Measurements from ENCODE around the gene DLGAP1. TPM values are rescaled to one million over a fixed set of nuclear protein-coding genes. Genes with fewer than 3 reads are reported as not detected.

DLGAP1 gene
- total RNA-seq, 4 donors from 2014 or later: 0.13 to 6.2 (median 0.53) TPM

GRCh38 chr18:3502650-3503049, 952.5 kb downstream of the DLGAP1 start:
- ATAC-seq (no peak), DNase-seq (no peak)
- in situ Hi-C loops (cut with MboI; ENCODE audit: low sequenced_read_pairs in 4 of 4): no loop called here
- H3K27me3 ChIP-seq: peaks cover 0 to 16% (median 8%) of the 10 kb centered on the region in 3 donors
- TF ChIP-seq POLR2A (IDR thresholded peaks at IDR 0.05) (no peak), CTCF (IDR thresholded peaks at IDR 0.05 in 4 of 5, conservative IDR thresholded peaks at IDR 0.05 in 1 of 5) (no peak)
- H3K9me3 ChIP-seq: no peaks in the 10 kb centered on the region
- intact Hi-C loops (cut with DNase I; ENCODE audit: low total_unique reads): no loop called here
- no peaks in the 10 kb centered on the region for H3K36me3 ChIP-seq
- no peak overlapping the region for H3K27ac ChIP-seq
- H3K4me1 ChIP-seq: no peaks in the 10 kb centered on the region
- H3K4me3 ChIP-seq: no peak overlapping the region

GRCh38 chr18:3500016-3500415, 955.1 kb downstream of the DLGAP1 start:
- no peak for DNase-seq
- Histone ChIP-seq H3K36me3 (no peaks in the 10 kb centered on the region), H3K27ac (no peak overlapping the region), H3K9me3 (no peaks in the 10 kb centered on the region), H3K4me3 (no peak overlapping the region), H3K4me1 (no peaks in the 10 kb centered on the region), H3K27me3 (peaks cover 0 to 16% (median 8%) of the 10 kb centered on the region in 3 donors)
- in situ Hi-C loops (cut with MboI; ENCODE audit: low sequenced_read_pairs in 4 of 4) (no loop called here), intact Hi-C loops (cut with DNase I; ENCODE audit: low total_unique reads) (no loop called here)
- ATAC-seq: no peak
- TF ChIP-seq POLR2A (IDR thresholded peaks at IDR 0.05) (no peak), CTCF (IDR thresholded peaks at IDR 0.05 in 4 of 5, conservative IDR thresholded peaks at IDR 0.05 in 1 of 5) (no peak)

GRCh38 chr18:3499501-3499900, 955.6 kb downstream of the DLGAP1 start:
- H3K36me3 ChIP-seq: no peaks in the 10 kb centered on the region
- peak overlapping the region; percentile 38 to 57 (median 45) for H3K4me3 ChIP-seq
- ATAC-seq (no peak), DNase-seq (no peak)
- H3K9me3 ChIP-seq: no peaks in the 10 kb centered on the region
- TF ChIP-seq CTCF (IDR thresholded peaks at IDR 0.05 in 4 of 5, conservative IDR thresholded peaks at IDR 0.05 in 1 of 5): no peak
- TF ChIP-seq POLR2A (IDR thresholded peaks at IDR 0.05): no peak
- no peaks in the 10 kb centered on the region for H3K4me1 ChIP-seq
- in situ Hi-C loops (cut with MboI; ENCODE audit: low sequenced_read_pairs in 4 of 4) (no loop called here), intact Hi-C loops (cut with DNase I; ENCODE audit: low total_unique reads) (no loop called here)
- H3K27me3 ChIP-seq: peaks cover 0 to 16% (median 8%) of the 10 kb centered on the region in 3 donors
- no peak overlapping the region for H3K27ac ChIP-seq

- intact Hi-C loops (cut with DNase I; ENCODE audit: low total_unique reads): no loop called here
- Histone ChIP-seq H3K4me1 (no peaks in the 10 kb centered on the region), H3K9me3 (no peaks in the 10 kb centered on the region), H3K27me3 (peaks cover 0 to 16% (median 8%) of the 10 kb centered on the region in 3 donors), H3K4me3 (peak overlapping the region; percentile 38 to 57 (median 45)), H3K27ac (no peak overlapping the region), H3K36me3 (no peaks in the 10 kb centered on the region)
- in situ Hi-C loops (cut with MboI; ENCODE audit: low sequenced_read_pairs in 4 of 4): no loop called here
- TF ChIP-seq POLR2A (IDR thresholded peaks at IDR 0.05): no peak
- TF ChIP-seq CTCF (IDR thresholded peaks at IDR 0.05 in 4 of 5, conservative IDR thresholded peaks at IDR 0.05 in 1 of 5): no peak
- DNase-seq (no peak), ATAC-seq (no peak)
Measured at GRCh38 chr18:3498698-3499471, 956.2 kb downstream of the DLGAP1 start.
